SK-N-SH (cell line): ENCODE data around the gene AK5. TPM values are rescaled to one million over a fixed set of nuclear protein-coding genes. Genes with fewer than 3 reads are reported as not detected.

Experiments
- CTCF ChIA-PET: fragments of 300-600, 350-600 bp; formaldehyde crosslinking; extraction: SDS; loops from one replicate; lab custom pipeline; 2021; lab: Yijun Ruan, JAX
- POLR2A ChIA-PET: fragments of 350-600 bp; sonication (Branson Sonifier 250); formaldehyde crosslinking; extraction: SDS; loops from one replicate; lab custom pipeline; 2020; ENCODE audit warnings: antibody characterized with exemption, inconsistent platforms; lab: Yijun Ruan, JAX
- DNase-seq: peaks from one replicate; pipeline ENCODE4 v3.0.0; 2012
- H2AFZ ChIP-seq: fragments of 200-600 bp; sonication (generic); 2 replicates; pipeline ENCODE4 v1.8.1; 2016; ENCODE audit warnings: antibody characterized with exemption, mild to moderate bottlenecking, low read depth
- H3F3A ChIP-seq: fragments of 200-600 bp; sonication (generic); replicated peaks from 2 replicates; pipeline ENCODE3; 2016; ENCODE audit warnings: antibody characterized with exemption, mild to moderate bottlenecking; ENCODE audit not compliant: insufficient read depth
- H3K27ac ChIP-seq, 2 experiments: fragments of 200-500 bp in 1 of 2; fragments of 200-600 bp in 1 of 2; sonication (Bioruptor generic) in 1 of 2; sonication (generic), shearing (Covaris generic) in 1 of 2; 2 replicates each; pipeline versions ENCODE4 v1.5.1 to v1.6.1; 2014 to 2016; ENCODE audit warnings: low read depth in 2 of 2, inconsistent platforms in 1 of 2, low read length in 1 of 2, mild to moderate bottlenecking in 1 of 2, mixed read lengths in 1 of 2
- H3K27me3 ChIP-seq: fragments of 200-600 bp; sonication (generic), shearing (Covaris generic); 2 replicates; pipeline ENCODE4 v1.6.1; 2016; ENCODE audit warnings: mixed run types; ENCODE audit not compliant: insufficient read depth
- H3K36me3 ChIP-seq, 2 experiments: fragments of 200-500 bp in 1 of 2; fragments of 200-600 bp in 1 of 2; sonication (Bioruptor generic) in 1 of 2; sonication (generic) in 1 of 2; replicated peaks in 1 of 2; 2 replicates each; pipeline versions ENCODE3 to v1.5.1; 2014 to 2016; ENCODE audit warnings: low read length in 1 of 2, mild to moderate bottlenecking in 1 of 2; ENCODE audit not compliant: insufficient read depth in 2 of 2, control insufficient read depth in 1 of 2
- H3K4me1 ChIP-seq, 2 experiments: fragments of 200-500 bp in 1 of 2; fragments of 200-600 bp in 1 of 2; sonication (Bioruptor generic) in 1 of 2; sonication (generic), shearing (Covaris generic) in 1 of 2; 2 replicates each; pipeline versions ENCODE4 v1.5.1 to v1.6.1; 2014 to 2016; ENCODE audit warnings: low read depth in 1 of 2, low read length in 1 of 2, mixed run types in 1 of 2; ENCODE audit not compliant: insufficient read depth in 2 of 2, control insufficient read depth in 1 of 2
- H3K4me2 ChIP-seq: fragments of 200-600 bp; sonication (generic), shearing (Covaris generic); 2 replicates; pipeline ENCODE4 v1.6.1; 2017; ENCODE audit warnings: mixed run types
- H3K4me3 ChIP-seq, 2 experiments: fragments of 200-500 bp in 1 of 2; fragments of 200-600 bp in 1 of 2; sonication (Bioruptor generic) in 1 of 2; sonication (generic), shearing (Covaris generic) in 1 of 2; 2 replicates each; pipeline versions ENCODE4 v1.5.1 to v1.8.1; 2014 to 2016; ENCODE audit warnings: low read depth in 2 of 2, inconsistent platforms in 1 of 2, low read length in 1 of 2, mild to moderate bottlenecking in 1 of 2, mixed read lengths in 1 of 2, moderate library complexity in 1 of 2
- H3K79me2 ChIP-seq: fragments of 200-600 bp; sonication (generic); 2 replicates; pipeline ENCODE4 v1.8.1; 2017; ENCODE audit warnings: mild to moderate bottlenecking; ENCODE audit not compliant: insufficient read depth
- H3K9ac ChIP-seq: fragments of 200-600 bp; sonication (generic); 2 replicates; pipeline ENCODE4 v1.6.1; 2017; ENCODE audit warnings: mixed run types
- H3K9me2 ChIP-seq: fragments of 200-600 bp; sonication (generic); 2 replicates; pipeline ENCODE4 v1.6.1; 2017; ENCODE audit warnings: mixed run types
- H3K9me3 ChIP-seq: fragments of 200-600 bp; sonication (generic); 2 replicates; pipeline ENCODE4 v1.6.1; 2017; ENCODE audit warnings: mixed run types, mild to moderate bottlenecking, moderate library complexity
- H4K20me1 ChIP-seq: fragments of 200-600 bp; sonication (generic); 2 replicates; pipeline ENCODE4 v1.6.1; 2017; ENCODE audit warnings: mild to moderate bottlenecking, mixed run types; ENCODE audit not compliant: insufficient read depth
- ELF1 ChIP-seq: IDR thresholded peaks from 2 replicates; pipeline ENCODE4 v1.4.0; 2012
- FOXM1 ChIP-seq: IDR thresholded peaks from 2 replicates; pipeline ENCODE4 v1.4.0; 2012; ENCODE audit warnings: low read depth, mild to moderate bottlenecking
- IRF3 ChIP-seq: fragments of 150-350 bp; IDR thresholded peaks from 2 replicates; pipeline ENCODE4 v1.6.1; 2016; ENCODE audit warnings: mild to moderate bottlenecking, low read depth, low read length
- JUND ChIP-seq: IDR thresholded peaks from 2 replicates; pipeline ENCODE4 v1.4.0; 2012
- MEF2A ChIP-seq: IDR thresholded peaks from 2 replicates; pipeline ENCODE4 v1.4.0; 2012; ENCODE audit warnings: low read depth, borderline replicate concordance
- NRF1 ChIP-seq: IDR thresholded peaks from 2 replicates; pipeline ENCODE4 v1.6.1; 2012; ENCODE audit warnings: low read depth, mild to moderate bottlenecking, low read length
- PBX3 ChIP-seq: IDR thresholded peaks from 2 replicates; pipeline ENCODE4; 2012
- POLR2AphosphoS5 ChIP-seq: IDR thresholded peaks from 2 replicates; pipeline ENCODE4 v1.6.1; 2012; ENCODE audit warnings: low read depth, low read length
- REST ChIP-seq: IDR thresholded peaks from 2 replicates; pipeline ENCODE4 v1.6.1; 2012; ENCODE audit warnings: mild to moderate bottlenecking, low read depth, low read length, moderate library complexity
- RFX5 ChIP-seq: IDR thresholded peaks from 2 replicates; pipeline ENCODE4 v1.6.1; 2012; ENCODE audit warnings: mild to moderate bottlenecking, improper control_type of control experiment, low read length
- SIN3A ChIP-seq: IDR thresholded peaks from 2 replicates; pipeline ENCODE4 v1.6.1; 2012; ENCODE audit warnings: low read depth, mild to moderate bottlenecking, low read length, moderate library complexity, borderline replicate concordance
- TAF1 ChIP-seq: IDR thresholded peaks from 2 replicates; pipeline ENCODE4 v1.6.1; 2012; ENCODE audit warnings: low read depth, mild to moderate bottlenecking, low read length, moderate library complexity, borderline replicate concordance
- TCF12 ChIP-seq: IDR thresholded peaks from 2 replicates; pipeline ENCODE4 v1.4.0; 2012
- USF1 ChIP-seq: IDR thresholded peaks from 2 replicates; pipeline ENCODE4 v1.4.0; 2012; ENCODE audit warnings: low read depth, borderline replicate concordance
- USF2 ChIP-seq: fragments of 150-350 bp; IDR thresholded peaks from 2 replicates; pipeline ENCODE4 v1.6.1; 2017; ENCODE audit warnings: antibody characterized with exemption, low read length, low read depth, borderline replicate concordance
- WGBS: methylation state at CpG from one replicate; pipeline ENCODE4 v1.1.6; 2017; ENCODE audit warnings: low lambda C conversion rate; 5-methylcytosine and 5-hydroxymethylcytosine counted together
- polyA plus RNA-seq, 3 experiments: library from polyadenylated mRNA; depleted of rRNA; stranded (reverse); fragments of >200 nt; gene quantifications; 2 replicates each; pipeline ENCODE4 v1.2.3, GENCODE V29; 2012

The AK5 gene
- polyA plus RNA-seq, 1 of the 3 experiments (the other 2 are of a cell fraction), result 22.9 TPM

- H3K4me1 ChIP-seq, result peaks cover 0 to 8% of the 10 kb centered on the region in 2 experiments; a peak in 1 of 4 replicates
- H3K9ac ChIP-seq, result no peak overlapping the region
- no peak overlapping the region for H3K4me3 ChIP-seq
- no peak overlapping the region for H2AFZ ChIP-seq
- H4K20me1 ChIP-seq, result no peaks in the 10 kb centered on the region
- no peak overlapping the region for H3K4me2 ChIP-seq
- DNase-seq, result no peak
- H3K9me2 ChIP-seq, result no peaks in the 10 kb centered on the region
- H3K36me3 ChIP-seq, result no peaks in the 10 kb centered on the region
- H3F3A ChIP-seq, result no peaks in the 10 kb centered on the region
- no peak overlapping the region for H3K27ac ChIP-seq
- H3K27me3 ChIP-seq, result no peaks in the 10 kb centered on the region
- TF ChIP-seq MEF2A, result no peak
- 98% methylated on average over 2 of the region's 2 CpGs for WGBS
- no peaks in the 10 kb centered on the region for H3K79me2 ChIP-seq
- H3K9me3 ChIP-seq, result no peaks in the 10 kb centered on the region
- POLR2A ChIA-PET, result no interaction called here
- CTCF ChIA-PET, result no interaction called here
These were observed 185.3 kb downstream of the AK5 start for GRCh38 chr1:77467021-77467595.

GRCh38 chr1:77467741-77468140 is 185.9 kb downstream of the AK5 start:
- DNase-seq, result no peak

More at GRCh38 chr1:77467741-77468140, 185.9 kb downstream of the AK5 start:
- no peak overlapping the region for H3K9ac ChIP-seq
- H4K20me1 ChIP-seq, result no peaks in the 10 kb centered on the region
- POLR2A ChIA-PET, result no interaction called here
- H3F3A ChIP-seq, result no peaks in the 10 kb centered on the region
- H3K4me3 ChIP-seq, result no peak overlapping the region
- TF ChIP-seq SIN3A, result no peak
- TF ChIP-seq PBX3, result no peak
- TF ChIP-seq TAF1, result no peak
- no peak for TF ChIP-seq JUND
- no peak for TF ChIP-seq RFX5
- no peak for TF ChIP-seq TCF12
- TF ChIP-seq REST, result no peak
- no peak for TF ChIP-seq NRF1
- no peak for TF ChIP-seq POLR2AphosphoS5
- TF ChIP-seq USF2, result no peak
- TF ChIP-seq IRF3, result no peak
- TF ChIP-seq ELF1, result no peak
- no peak for TF ChIP-seq USF1
- TF ChIP-seq FOXM1, result no peak
- 79% methylated on average over 2 of the region's 2 CpGs for WGBS
- no peaks in the 10 kb centered on the region for H3K9me2 ChIP-seq
- H3K4me1 ChIP-seq, result peaks cover 0 to 8% of the 10 kb centered on the region in 2 experiments; a peak in 1 of 4 replicates
- H3K27ac ChIP-seq, result no peak overlapping the region
- no peaks in the 10 kb centered on the region for H3K79me2 ChIP-seq
- CTCF ChIA-PET, result no interaction called here
- H3K27me3 ChIP-seq, result no peaks in the 10 kb centered on the region
- H3K36me3 ChIP-seq, result no peaks in the 10 kb centered on the region
- no peaks in the 10 kb centered on the region for H3K9me3 ChIP-seq
- H2AFZ ChIP-seq, result no peak overlapping the region
- H3K4me2 ChIP-seq, result no peak overlapping the region
